Measurements from ENCODE around the gene MTUS2. TPM values are rescaled to one million over a fixed set of nuclear protein-coding genes. Genes with fewer than 3 reads are reported as not detected.

The MTUS2 gene
- total RNA-seq, 1 donor from 2014 or later: 106 TPM

DNA sequence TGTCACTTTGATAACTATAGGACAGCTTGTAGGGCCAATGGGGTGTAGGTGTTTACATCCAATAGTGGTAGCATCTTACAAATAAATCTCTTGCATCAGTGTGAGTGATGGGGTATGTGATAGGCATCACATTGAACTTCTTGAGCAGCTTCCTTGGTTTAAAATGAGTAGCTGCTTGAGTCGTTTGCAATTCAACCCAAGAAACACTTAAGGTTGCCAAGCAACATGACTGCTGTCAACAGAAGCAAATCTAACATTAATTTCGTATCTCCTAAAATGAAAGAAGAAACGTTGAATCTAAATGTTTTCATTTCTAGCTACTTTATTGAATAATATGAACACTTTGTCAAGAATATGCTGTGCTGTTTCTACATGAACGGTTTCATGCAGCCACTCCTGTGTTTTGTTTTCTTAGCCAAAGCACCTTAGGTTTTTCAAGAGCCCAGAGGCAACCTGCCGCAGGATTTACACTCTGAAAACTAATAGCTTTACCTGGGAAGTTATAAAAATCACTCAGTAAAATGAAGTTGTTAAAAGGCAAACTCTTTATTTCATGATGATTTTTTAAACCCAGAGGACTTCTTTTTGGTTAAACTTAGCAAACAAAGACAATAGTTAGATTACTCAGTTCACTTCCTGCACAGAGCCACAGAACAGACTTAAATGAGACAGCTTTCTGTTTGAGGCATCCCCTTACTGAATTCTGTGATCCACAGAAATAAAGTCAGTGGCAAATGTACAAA, 305.2 kb downstream of the MTUS2 start:
- DNase-seq (ENCODE audit: missing footprints): no peak
- intact Hi-C loops (cut with DNase I): no loop called here
- ATAC-seq: no peak

DNA sequence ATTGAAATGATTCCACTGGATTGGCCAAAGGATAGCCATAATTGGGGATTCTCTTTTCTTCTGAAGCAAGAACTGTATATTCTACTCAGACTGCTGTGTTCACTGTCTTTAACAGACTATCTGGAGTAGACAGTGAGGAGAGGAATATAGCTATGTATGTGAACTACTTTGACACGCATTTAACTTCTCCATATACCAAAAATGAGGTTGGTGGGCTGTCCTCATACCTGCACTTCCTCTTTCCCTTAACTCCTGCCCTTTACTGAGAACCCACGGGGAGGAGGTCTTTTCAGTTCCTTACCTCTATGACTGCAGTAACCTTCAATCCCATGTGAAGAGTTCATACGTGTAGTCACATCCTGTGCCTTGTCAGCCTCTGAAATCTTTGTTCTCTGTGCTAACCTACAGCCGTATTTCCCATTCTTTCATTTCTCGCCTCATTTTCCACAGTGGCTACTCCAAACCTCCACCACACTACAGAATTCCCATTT, 305.8 kb downstream of the MTUS2 start:
- intact Hi-C loops (cut with DNase I): no loop called here
- ATAC-seq (no peak), DNase-seq (ENCODE audit: missing footprints) (no peak)

DNA sequence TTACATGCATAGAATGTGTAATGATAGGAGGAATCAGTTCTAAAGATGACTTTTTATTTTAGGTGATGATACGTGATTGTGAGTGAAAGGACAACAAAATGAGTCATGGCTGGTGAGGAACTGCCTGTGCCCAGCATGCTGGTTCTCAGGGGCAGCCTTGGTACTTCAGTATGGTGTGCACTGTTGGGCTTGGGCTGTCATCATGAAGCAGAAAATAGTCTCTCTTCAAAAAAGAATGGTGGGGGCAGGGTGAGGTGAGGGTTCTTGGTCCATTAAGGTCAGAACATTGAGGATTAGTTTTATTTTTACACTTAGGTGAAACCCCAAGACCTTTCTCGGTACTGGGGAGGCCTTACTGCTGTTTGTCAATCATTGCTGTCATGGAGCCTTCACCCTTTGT, 309.5 kb downstream of the MTUS2 start:
- ATAC-seq: no peak
- intact Hi-C loops (cut with DNase I): no loop called here
- no peak for DNase-seq (ENCODE audit: missing footprints)

DNA sequence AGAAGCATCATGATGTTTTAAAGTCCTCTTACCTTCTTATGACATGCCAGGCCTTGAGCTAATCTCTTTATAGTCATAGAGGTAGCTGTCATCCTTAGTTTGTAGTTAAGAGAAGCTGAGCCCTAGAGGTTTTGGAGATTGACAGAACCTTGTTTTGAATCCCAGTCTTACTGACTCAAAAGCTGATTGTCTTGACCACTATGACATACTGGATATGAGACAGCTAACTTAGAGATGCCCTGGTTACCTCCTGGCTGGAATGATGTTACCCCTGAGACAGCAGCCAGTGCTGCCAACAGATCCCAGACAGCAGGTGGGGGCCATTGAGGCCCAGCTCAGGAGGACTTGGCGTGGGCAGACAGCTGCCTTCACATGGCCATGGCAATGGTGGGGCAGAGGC, 311.0 kb downstream of the MTUS2 start:
- intact Hi-C loops (cut with DNase I): no loop called here
- ATAC-seq (no peak), DNase-seq (ENCODE audit: missing footprints) (no peak)

DNA sequence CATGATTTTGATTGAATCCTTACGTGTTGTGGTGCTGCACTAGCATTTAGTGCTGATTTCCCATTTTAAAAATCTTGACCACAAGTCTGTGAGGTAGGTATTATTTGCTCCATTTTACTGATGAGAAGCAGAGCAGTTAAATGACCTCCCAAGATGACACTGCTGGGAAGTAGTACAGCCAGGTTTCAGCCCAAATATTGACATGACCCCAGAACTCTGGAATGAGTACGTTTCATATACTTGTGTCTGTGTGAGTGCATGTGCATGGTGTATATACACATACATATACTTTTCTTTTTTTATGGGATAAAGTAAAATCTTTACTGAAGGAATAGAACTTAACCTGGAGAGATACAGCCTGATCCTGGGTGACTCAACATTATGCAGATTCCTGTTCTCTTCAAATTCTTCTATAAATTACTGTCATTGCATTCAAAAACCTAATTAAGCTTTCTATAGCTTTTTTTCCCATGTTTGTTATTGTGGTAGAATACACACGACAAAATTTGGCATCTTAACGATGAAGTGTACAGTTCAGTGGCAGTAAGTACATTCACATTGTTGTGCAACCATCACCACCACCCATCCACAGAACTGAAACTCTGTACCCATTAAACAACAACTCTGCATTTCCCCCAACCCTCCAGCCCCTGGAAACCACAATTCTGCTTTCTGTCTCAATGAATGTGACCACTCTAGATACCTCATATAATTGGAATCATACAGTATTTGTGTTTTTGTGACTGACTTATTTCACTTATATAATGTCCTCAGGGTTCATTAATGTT, 311.9 kb downstream of the MTUS2 start:
- intact Hi-C loops (cut with DNase I): no loop called here

DNA sequence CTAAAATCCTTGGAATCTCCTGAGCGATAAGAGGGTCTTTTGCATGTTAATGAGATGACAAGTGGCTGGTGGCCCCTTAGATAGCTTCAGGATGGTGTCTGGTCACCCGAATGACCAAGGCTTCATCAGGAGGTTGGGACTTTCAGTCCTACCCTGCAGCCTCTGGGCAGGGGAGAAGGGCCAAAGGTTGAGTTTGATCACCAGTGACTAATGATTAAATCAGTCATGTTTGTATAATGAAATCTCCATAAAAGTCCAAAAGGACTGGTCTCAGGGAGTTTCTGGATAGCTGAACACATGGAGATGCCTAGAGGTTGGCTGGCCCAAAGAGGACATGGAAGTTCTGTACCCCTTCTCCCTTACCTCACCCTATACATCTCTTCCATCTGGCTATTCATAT, 316.2 kb downstream of the MTUS2 start:
- ATAC-seq (no peak), DNase-seq (ENCODE audit: missing footprints) (no peak)
- intact Hi-C loops (cut with DNase I): no loop called here

More for the DNA sequence above, 311.9 kb downstream of the MTUS2 start:
- ATAC-seq (no peak), DNase-seq (ENCODE audit: missing footprints) (no peak)

DNA sequence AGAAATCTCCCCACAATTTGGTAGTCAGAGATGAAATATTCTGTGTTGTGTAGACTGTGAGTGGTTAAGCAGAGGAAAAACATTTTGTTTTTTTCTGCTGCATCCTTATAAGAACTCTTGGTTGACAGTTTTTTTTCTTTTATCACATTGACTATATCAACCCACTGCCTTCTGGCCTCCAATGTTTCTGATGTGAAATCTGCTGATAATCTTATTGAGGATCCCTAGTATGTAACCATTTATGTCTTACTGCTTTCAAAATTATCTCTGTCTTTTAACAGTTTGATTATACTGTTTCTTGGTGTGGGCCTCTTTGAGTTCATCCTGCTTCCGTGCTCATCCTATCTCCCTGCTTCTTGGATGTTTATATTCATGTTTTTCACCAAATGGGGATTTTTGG, 316.9 kb downstream of the MTUS2 start:
- ATAC-seq (no peak), DNase-seq (ENCODE audit: missing footprints) (no peak)
- intact Hi-C loops (cut with DNase I): no loop called here

DNA sequence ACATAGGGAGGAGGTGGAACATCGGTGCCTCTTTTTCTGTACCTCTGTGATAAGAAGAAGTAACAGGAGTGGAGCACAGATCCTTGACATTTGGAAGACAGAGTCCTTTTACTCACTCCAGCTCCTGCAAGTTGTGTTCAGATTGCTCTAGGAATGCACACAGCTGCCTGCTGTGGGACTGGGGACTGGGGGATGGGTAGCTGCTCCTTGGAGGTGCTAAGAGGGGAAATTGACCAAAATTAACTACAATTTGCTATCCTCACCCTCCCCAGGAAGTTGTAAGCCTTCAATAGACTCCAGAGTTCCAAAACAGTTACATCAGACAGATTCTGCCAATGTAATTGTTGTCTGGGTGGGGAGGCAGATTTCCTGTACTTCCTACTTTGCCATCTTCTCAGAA, 317.9 kb downstream of the MTUS2 start:
- intact Hi-C loops (cut with DNase I): no loop called here
- ATAC-seq: no peak

DNA sequence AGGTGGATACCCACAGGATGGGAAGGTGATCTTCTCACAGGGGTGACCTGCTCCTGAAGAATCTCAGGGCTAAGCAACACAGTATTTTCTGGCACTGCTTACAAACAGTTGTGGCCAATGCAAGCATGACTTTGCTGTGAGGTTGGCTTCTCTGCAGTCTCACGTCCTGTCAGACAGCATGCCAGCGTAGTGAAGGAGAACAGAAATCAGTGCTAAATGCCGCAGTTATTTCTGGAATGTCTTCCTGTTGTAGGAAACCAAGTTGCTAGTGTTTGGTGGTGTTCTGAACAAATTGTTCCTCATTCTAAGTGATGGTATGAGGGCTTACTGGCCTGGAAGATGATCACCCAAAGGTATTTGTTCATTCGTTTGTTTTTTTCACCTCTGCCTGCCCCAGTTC, 320.1 kb downstream of the MTUS2 start:
- DNase-seq (ENCODE audit: missing footprints) (no peak), ATAC-seq (peak; percentile 90)
- intact Hi-C loops (cut with DNase I): loop anchor here (5.0 kb wide), 2 partner anchors 183 to 318 kb away; partner anchors contain the start of gene MTUS2

More for the DNA sequence above, 317.9 kb downstream of the MTUS2 start:
- DNase-seq (ENCODE audit: missing footprints): no peak

DNA sequence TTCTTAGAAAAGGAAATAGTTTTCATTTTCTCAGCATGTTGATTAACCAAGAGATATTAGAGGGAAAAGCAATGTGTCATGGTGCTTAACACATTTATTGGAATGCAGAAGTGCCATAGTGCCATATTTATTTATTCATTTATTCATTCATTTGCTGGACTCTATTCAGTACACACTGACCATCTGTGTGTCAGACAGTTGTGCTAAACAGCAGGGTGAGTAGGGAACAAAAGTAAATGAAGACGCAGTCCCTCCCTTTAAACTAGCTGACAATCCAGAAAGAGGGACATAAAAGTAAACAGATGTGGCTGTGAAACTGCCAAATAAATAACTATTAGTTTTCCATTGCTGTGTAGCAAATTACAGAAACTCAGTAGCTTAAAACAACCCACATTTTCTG, 323.7 kb downstream of the MTUS2 start:
- DNase-seq (ENCODE audit: missing footprints) (no peak), ATAC-seq (no peak)
- intact Hi-C loops (cut with DNase I): loop anchor here (5.0 kb wide), 2 partner anchors 187 to 322 kb away; partner anchors contain the start of gene MTUS2

DNA sequence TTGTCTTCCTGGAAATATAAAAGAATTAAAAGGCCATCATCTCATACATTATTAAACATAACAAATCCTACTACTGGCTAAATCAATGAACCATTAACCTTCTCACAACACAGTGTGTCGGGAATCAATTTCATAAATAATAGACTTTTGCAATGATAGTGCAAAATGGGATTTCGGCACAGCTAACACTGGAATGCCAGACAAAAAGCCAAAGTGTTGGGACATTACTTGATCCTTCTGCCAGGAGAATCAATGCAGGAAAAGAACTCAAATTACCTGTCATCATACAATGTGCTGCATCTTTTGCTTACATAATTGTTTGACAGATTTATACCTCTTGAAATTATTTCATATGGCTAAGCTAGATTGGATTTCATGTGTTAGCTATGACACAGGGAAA, 334.3 kb downstream of the MTUS2 start:
- ATAC-seq (no peak), DNase-seq (ENCODE audit: missing footprints) (no peak)
- intact Hi-C loops (cut with DNase I): no loop called here

DNA sequence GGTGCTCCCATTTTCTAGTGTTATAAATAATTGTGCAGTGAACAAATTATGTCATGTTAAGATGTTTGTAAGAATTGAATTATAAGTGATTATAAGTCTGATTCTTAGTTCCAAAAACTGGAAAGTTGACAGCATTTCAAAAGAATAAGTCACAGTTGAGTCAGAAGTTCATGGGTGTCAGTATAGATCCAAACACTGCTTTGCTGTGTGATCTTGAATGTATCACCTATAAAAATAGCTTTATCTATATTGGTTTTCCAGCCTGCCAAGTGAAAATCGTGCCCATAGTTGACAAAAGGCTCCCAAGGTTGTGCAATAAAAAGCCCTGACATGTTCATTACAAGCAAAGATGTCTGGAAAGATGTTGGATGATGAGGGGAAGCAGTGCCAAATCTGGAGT, 336.0 kb downstream of the MTUS2 start:
- DNase-seq (ENCODE audit: missing footprints): no peak
- intact Hi-C loops (cut with DNase I): no loop called here
- ATAC-seq: no peak

DNA sequence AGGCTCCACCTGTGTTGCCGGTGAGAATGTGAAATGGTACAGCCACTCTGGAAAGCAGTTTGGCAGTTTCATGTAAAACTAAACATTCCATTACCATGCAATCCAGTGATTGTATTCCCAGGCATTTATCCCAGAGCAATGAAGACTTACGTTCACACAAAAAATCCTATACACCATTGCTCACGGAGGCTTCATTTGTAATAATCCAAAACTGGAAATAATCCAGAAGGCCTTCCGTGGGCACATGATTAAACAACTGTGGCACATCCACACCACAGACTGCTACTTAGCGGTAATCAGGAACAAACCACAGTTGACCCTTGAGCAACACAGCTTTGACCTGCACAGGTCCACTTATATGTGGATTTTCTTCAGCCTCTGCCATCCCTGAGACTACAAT, 339.7 kb downstream of the MTUS2 start:
- ATAC-seq (no peak), DNase-seq (ENCODE audit: missing footprints) (no peak)
- intact Hi-C loops (cut with DNase I): no loop called here

DNA sequence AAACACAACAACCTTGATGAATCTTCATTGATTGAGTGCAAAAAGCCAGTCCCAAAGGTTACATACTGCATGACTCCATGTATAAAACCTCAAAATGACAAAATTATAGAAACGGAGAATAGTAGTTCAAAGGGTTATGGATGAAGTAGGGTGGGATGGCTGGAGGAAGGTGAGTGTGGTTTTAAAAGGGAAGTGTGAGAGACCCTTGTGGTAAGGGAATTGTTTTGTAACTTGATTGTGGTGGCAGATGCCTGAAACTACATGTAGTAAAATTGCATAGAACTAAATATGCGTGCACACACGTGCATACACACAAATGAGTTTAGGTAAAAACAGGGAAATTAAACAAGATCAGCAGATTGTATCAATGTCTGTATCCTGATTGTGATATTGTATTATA, 340.7 kb downstream of the MTUS2 start:
- intact Hi-C loops (cut with DNase I): no loop called here
- DNase-seq (ENCODE audit: missing footprints): no peak
- ATAC-seq: no peak

DNA sequence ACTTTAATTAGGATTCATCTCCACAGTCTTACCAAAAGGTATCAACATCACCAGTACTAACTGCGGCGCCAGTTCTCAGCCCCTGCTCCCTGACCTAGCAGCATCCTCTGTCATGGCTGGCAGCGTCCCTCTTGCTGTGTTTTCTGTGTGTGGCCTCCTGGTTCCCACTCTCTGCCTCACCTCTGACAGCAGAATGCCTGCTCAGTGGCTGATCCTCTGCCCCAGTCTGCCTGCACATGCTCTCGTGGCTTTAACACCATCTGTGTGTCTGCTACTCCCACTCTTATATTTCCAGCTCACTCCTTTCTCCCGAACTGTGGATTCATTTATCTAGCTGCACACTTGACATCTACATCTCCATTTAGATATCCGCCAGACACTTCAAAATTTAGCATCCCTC, 341.5 kb downstream of the MTUS2 start:
- DNase-seq (ENCODE audit: missing footprints) (no peak), ATAC-seq (no peak)
- intact Hi-C loops (cut with DNase I): no loop called here

DNA sequence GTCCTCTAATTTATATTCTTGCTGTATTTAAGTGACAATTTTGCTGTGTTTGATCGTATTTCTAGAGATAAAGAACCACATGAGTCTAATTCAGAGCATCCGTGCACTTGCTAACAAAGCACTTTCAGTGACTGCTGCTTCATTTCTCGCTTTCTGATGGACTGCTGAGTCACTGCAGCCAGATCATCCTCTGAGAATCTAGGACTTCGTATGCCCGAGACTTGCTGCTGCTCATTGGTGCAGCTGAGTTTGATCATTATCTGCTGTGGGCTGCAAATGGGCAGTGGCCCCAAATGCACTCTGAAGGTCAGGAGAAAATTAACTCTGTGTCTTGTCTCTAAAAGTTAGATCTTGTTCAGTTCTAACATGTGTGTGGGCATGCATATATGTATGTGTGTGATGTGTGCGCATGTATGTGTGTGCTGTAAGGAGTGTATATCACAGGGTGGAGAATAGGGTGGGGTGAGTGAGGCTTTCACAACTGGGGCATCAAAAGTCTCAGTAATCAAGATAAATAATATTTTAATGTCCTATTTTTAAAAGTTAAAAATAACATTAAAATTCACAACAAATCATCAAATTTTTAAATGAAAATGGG, 342.6 kb downstream of the MTUS2 start:
- no peak for ATAC-seq
- intact Hi-C loops (cut with DNase I): no loop called here
- no peak for DNase-seq (ENCODE audit: missing footprints)

DNA sequence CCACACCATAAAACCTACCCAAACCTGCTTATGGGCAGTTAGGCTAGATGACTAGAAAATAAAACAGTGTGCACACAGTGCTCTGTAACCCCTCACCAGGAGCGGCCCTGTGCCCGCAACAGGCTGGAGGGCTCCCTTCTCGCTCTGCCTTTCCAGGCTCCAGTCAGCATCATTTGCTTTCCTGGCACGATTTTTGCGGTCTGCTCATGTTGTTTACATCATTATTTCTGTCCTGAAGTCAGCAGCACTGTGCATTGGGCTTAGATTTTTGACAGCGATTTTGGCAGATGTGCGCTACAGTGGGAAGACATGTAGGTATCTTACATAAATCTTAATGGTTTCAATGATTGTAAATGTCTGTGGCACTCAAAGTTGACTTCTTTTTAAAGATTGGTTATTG, 344.0 kb downstream of the MTUS2 start:
- intact Hi-C loops (cut with DNase I): no loop called here
- no peak for ATAC-seq
- no peak for DNase-seq (ENCODE audit: missing footprints)

DNA sequence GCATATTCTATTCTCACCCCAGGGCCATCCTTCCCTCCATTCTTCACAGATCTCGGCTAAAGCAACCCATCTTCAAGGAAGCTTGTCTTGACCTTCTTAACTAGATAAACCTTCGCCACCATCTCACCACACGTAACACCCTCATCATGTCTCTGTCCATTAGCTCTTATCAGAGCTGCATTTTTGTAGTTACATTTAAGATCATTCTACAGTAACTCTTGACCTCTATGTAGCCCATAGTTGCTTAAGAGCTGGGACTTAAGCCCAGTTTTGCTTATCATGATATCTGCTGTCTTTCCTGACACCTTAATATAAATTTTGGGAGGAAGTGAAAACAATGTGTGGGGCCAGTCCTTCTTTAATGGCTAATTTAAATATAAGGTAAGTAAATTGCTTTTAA, 345.1 kb downstream of the MTUS2 start:
- DNase-seq (ENCODE audit: missing footprints): no peak

DNA sequence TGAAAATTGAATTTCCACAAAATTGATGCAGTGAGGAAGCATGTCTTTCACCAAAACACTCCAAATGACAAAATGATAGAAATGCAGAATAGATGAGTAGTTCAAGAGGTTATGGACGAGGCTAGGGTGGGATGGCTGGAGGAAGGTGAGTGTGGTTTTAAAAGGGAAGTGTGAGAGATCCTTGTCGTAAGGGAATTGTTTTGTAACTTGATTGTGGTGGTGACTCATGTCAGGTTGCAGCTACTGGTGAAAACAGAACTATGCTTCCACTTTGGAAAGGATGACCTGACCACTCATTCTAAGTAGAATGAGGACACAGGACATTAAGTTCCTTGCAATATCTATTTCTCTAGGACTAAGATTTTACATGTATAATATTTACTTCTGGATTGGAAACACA, 345.7 kb downstream of the MTUS2 start:
- intact Hi-C loops (cut with DNase I): no loop called here
- ATAC-seq (no peak), DNase-seq (ENCODE audit: missing footprints) (no peak)

More for the DNA sequence above, 345.1 kb downstream of the MTUS2 start:
- ATAC-seq: no peak
- intact Hi-C loops (cut with DNase I): no loop called here

All from Right ventricle myocardium inferior (tissue), 1 donor.